GM12891 (cell line): ENCODE measurements around the gene CHST2.

Source experiments
- PAX5 ChIP-seq: IDR thresholded peaks from 2 replicates; pipeline ENCODE4 v1.6.1; 2011; ENCODE audit warnings: low read length, moderate library complexity, mild to moderate bottlenecking; ENCODE audit not compliant: insufficient read depth, severe bottlenecking
- POLR2A ChIP-seq: IDR thresholded peaks from 2 replicates; pipeline ENCODE4 v1.6.1; 2011; ENCODE audit warnings: low read depth, low read length, control low read depth
- POLR2AphosphoS5 ChIP-seq: IDR thresholded peaks from 2 replicates; pipeline ENCODE4 v1.6.1; 2011; ENCODE audit warnings: low read depth, low read length, control low read depth
- TAF1 ChIP-seq: IDR thresholded peaks from 2 replicates; pipeline ENCODE4 v1.6.1; 2011; ENCODE audit warnings: low read depth, low read length, control low read depth

- TF ChIP-seq TAF1 = no peak
- no peak for TF ChIP-seq POLR2AphosphoS5
- TF ChIP-seq POLR2A = no peak
- no peak for TF ChIP-seq PAX5
Measured at GRCh38 chr3:143173242-143173641, 53.7 kb downstream of the CHST2 start.
